AG10803 (cell line): Measurements from ENCODE around the gene RFNG.

Experiments
- DNase-seq: peaks from one replicate; pipeline ENCODE4 v3.0.0; 2010; ENCODE audit warnings: low read depth
- H3K4me3 ChIP-seq: 2 replicates; pipeline ENCODE4 v1.5.1; 2011; ENCODE audit warnings: mild to moderate bottlenecking, low read length, control low read depth
- CTCF ChIP-seq: conservative IDR thresholded peaks from 2 replicates; pipeline ENCODE4 v1.5.1; 2011; ENCODE audit warnings: mild to moderate bottlenecking, low read length, control low read depth, inconsistent platforms

RFNG gene

GRCh38 chr17:82030470-82031302, 20.9 kb downstream of the RFNG start:
- DNase-seq, result peak; percentile 77
- TF ChIP-seq CTCF, result peak; percentile 65

DNA sequence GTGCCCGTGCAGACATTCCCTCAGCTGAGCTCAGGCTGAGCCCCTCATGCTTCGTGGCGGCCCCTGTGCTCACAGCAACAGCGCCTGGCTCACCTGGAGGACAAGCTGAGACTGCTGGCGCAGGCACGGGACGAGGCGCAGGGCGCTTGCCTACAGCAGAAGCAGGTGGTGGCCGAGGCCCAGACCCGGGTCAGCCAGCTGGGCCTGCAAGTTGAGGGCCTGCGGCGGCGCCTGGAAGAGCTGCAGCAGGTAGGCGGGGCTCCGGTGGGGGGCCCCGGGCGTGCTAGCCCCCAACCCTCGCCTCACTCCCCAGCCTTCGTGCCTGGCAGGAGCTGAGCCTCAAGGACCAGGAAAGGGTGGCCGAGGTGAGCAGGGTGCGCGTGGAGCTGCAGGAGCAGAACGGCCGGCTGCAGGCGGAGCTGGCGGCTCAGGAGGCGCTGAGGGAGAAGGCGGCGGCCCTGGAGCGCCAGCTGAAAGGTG, 21.6 kb downstream of the RFNG start:
- H3K4me3 ChIP-seq, result no peak overlapping the region
- no peak for DNase-seq
- TF ChIP-seq CTCF, result no peak

More at GRCh38 chr17:82030470-82031302, 20.9 kb downstream of the RFNG start:
- H3K4me3 ChIP-seq, result peak overlapping the region; percentile 55

- no peak overlapping the region for H3K4me3 ChIP-seq
- no peak for DNase-seq
- TF ChIP-seq CTCF, result no peak
Observed at GRCh38 chr17:82029391-82029790, 22.2 kb downstream of the RFNG start.

GRCh38 chr17:82028966-82029365, 22.6 kb downstream of the RFNG start:
- TF ChIP-seq CTCF, result no peak
- no peak for DNase-seq
- no peak overlapping the region for H3K4me3 ChIP-seq

DNA sequence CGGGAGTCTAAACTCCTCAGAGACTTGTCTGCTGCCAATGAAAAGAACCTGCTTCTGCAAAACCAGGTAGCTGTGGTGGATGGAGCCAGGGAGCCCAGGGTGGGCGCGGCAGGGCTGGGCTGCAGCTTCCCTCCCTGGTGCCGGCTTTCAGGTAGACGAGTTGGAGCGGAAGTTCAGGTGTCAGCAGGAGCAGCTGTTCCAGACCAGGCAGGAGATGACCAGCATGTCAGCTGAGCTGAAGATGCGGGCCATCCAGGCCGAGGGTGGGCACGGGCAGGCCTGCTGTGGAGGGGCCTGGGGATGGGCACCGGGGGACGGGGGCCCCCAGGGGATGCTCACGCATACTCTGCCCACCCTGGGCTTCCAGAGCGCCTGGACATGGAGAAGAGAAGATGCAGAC, 23.4 kb downstream of the RFNG start:
- no peak for DNase-seq
- no peak overlapping the region for H3K4me3 ChIP-seq
- no peak for TF ChIP-seq CTCF

DNA sequence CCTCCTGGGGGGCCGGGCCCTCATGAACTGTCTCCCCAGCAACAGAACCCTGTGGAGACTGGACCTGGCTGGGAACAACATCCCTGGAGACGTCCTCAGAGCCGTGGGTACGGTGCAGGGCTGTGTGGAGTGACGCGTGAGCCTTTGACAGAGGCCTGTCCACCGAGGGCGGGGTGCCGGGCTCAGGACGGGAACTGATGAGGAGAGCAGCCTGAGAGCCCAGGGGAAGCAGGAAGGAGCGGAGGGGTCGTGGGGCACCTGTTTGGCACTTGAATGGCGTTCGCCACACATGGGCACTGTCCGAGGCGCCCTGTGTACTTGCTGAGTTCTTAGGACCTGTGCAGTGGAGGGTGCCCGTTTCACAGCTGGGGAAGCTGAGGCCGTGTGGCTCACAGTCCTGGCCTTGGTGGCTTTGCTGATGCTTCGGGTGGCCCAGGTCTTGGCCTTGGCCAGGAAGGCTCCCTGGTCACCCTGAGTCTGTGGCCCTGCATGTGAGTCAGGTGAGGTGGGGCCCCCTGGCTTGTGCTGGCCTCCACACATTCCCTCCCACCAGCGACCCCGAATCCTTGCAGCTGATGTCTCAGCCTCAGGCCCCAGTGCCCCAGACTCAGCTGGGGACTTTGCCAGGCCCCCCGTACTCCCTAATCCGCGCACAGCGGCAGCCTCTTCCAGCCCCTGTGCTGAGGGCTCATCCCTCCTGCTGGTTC, 26.1 kb downstream of the RFNG start:
- no peak overlapping the region for H3K4me3 ChIP-seq
- no peak for TF ChIP-seq CTCF

More for the DNA sequence above, 26.1 kb downstream of the RFNG start:
- no peak for DNase-seq
